T47D (cell line): ENCODE data around the gene NCK1.

Source experiments
- DNase-seq, 2 experiments: peaks; one replicate each; pipeline versions ENCODE4 v3.0.0 to v3.0.0-alpha.2; 2011 to 2012; ENCODE audit warnings: low read depth in 1 of 2, low spot score in 1 of 2
- JUND ChIP-seq: IDR thresholded peaks from 2 replicates; pipeline ENCODE4 v1.6.1; 2012; ENCODE audit warnings: low read depth
- in situ Hi-C: cut with HindIII; loops from 2 replicates; pipeline ENCODE4 v1.10.0; 2016; ENCODE audit warnings: low sequenced_read_pairs, low pct_unique_long_range_greater_than_20kb

The NCK1 gene

GRCh38 chr3:136861890-136862616, at the start of gene NCK1:
Gene NCK1, plus strand, starts transcription at chr3:136862208. Its CDS starts 65,794 bp downstream, at chr3:136928002.
- TF ChIP-seq JUND = no peak
- peak; percentile 96 to 99 for DNase-seq
- in situ Hi-C loops = no loop called here

GRCh38 chr3:136817448-136817847, 44.6 kb upstream of the NCK1 start:
- in situ Hi-C loops = no loop called here
- TF ChIP-seq JUND = no peak
- DNase-seq = no peak

GRCh38 chr3:136818191-136818768, 43.7 kb upstream of the NCK1 start:
- in situ Hi-C loops = no loop called here
- no peak for TF ChIP-seq JUND
- no peak for DNase-seq

- DNase-seq = no peak
- in situ Hi-C loops = no loop called here
- no peak for TF ChIP-seq JUND
Measured at GRCh38 chr3:136818769-136819391, 43.1 kb upstream of the NCK1 start, which contains the start of gene SLC35G2. Gene SLC35G2, plus strand, starts transcription at chr3:136819126. Its CDS starts 35,335 bp downstream, at chr3:136854461.

GRCh38 chr3:136819392-136819730, 42.6 kb upstream of the NCK1 start:
- no peak for DNase-seq
- no peak for TF ChIP-seq JUND
- in situ Hi-C loops = no loop called here

- in situ Hi-C loops = no loop called here
- no peak for TF ChIP-seq JUND
- DNase-seq = peak in 1 of 2 experiments; percentile 10
Measured at GRCh38 chr3:136819731-136820679, 42.0 kb upstream of the NCK1 start.

- in situ Hi-C loops = no loop called here
- DNase-seq = no peak
- no peak for TF ChIP-seq JUND
Measured at GRCh38 chr3:136831461-136831860, 30.5 kb upstream of the NCK1 start.

GRCh38 chr3:136835089-136835812, 26.8 kb upstream of the NCK1 start:
- DNase-seq = no peak
- TF ChIP-seq JUND = no peak
- in situ Hi-C loops = no loop called here

GRCh38 chr3:136835813-136836510, 26.0 kb upstream of the NCK1 start:
- in situ Hi-C loops = no loop called here
- TF ChIP-seq JUND = no peak
- no peak for DNase-seq

- no peak for TF ChIP-seq JUND
- DNase-seq = no peak
- in situ Hi-C loops = no loop called here
Measured at GRCh38 chr3:136836511-136837156, 25.4 kb upstream of the NCK1 start.
